Myocyte (in vitro differentiated cells): Measurements from ENCODE around the gene ZNF385A. TPM values are rescaled to one million over a fixed set of nuclear protein-coding genes. Genes with fewer than 3 reads are reported as not detected.
A peak's percentile ranks its signal among the peaks of the same experiment; 100 is the strongest.

Experiments used
- DNase-seq: peaks from one replicate; pipeline ENCODE4 v3.0.0-alpha.2; 2012; ENCODE audit warnings: low read depth
- total RNA-seq: library from RNA; depleted of rRNA; stranded (reverse); fragments of >200 nt; gene quantifications from 2 replicates; pipeline ENCODE4 v1.2.3, GENCODE V29; 2014

The ZNF385A gene
- total RNA-seq, 1 donor from 2014 or later = 2.3 TPM

DNA sequence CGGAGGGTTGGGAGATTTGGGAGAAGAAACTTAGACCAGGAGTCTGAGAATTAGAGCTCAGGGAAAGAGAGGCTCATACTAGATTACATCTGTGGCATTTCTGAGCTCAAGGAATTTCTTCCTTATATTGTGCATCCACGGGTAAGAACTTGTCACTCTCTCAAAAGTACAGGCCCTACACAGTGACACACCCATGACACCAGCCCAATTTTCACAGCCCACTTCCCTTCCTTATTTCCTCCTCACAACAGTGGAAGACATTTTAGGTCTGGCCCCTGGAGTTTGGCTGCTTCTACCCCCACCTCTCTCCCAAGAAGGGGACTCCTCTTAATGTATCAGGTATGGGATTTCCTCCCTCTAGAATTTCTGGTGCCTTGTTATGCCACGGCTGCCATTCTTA lies 9.2 kb upstream of the ZNF385A start:
- no peak for DNase-seq

- DNase-seq = no peak
These were observed 8.7 kb upstream of the ZNF385A start for GRCh38 chr12:54393207-54393609.

GRCh38 chr12:54392485-54393206 lies 8.1 kb upstream of the ZNF385A start:
- no peak for DNase-seq

DNA sequence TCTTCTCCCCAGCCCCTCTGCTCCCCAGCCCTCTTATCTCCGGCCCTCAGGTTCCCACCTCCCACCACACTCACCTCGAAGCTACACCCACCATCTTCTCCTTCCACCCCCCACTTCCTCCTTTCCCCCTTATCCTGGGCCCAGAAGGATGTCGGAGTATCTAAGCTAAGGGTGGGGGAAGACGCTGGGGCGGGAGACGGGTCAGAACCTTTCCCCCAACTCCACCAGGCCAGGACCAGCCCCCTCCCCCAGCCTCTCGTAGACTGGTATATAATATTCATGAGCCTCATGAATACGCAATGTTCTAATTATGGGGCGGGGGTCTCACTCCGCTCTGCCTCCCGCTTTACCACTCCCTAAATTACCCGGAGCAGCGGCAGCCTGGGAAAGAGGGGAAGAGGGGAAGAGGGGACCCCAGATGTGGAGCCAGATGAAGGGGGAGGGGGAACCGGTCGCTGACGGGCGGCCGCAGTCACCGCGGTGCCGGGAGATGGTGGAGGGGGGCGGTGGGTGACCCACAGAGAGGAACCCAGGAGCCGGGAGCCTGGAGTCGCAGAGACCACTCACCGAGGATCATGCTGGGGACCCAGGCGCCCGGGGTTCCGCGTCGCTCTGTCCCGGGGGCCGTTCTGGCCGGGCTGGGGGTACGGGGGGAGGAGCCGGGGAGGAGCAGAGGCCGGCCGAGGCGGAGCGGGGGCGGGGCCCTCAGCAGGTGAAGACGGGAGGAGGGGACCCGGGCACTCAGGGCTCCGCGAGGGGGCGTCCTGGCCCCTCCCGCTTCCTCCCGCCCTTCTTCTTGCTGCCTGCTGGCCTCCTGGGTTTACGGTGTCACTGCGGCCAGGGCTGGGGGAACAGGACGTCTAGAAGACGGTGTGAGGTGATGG lies 6.4 kb upstream of the ZNF385A start:
- no peak for DNase-seq

DNA sequence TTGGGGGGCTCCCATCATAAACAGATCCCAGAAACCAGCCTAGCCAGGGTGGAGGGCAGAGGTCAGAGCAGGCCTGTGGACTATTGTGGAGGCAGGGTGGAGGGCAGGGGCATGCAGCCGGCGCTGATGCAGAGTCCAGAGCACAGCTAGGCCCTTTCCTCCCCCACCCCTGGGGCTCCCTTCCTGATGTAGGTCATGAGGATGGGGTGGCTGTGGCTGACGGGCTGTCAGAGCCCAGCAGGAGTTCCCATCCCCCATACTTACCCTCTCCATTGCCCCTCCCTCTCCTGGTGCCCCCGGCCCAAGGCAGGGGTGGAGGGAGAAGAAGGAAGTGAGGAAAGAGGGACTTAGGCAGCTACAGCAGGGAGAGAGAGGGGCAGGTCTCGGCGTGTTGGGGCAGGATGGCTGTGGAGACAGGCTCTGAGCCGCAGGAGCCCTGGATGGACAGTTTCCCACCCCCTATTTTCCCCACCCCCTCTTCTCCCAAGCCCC lies 5.7 kb upstream of the ZNF385A start:
- no peak for DNase-seq

GRCh38 chr12:54389607-54390175 lies 5.2 kb upstream of the ZNF385A start:
- no peak for DNase-seq

GRCh38 chr12:54389134-54389508 lies 4.6 kb upstream of the ZNF385A start:
- no peak for DNase-seq

- no peak for DNase-seq
These were observed 4.0 kb upstream of the ZNF385A start for GRCh38 chr12:54388237-54389133.

DNA sequence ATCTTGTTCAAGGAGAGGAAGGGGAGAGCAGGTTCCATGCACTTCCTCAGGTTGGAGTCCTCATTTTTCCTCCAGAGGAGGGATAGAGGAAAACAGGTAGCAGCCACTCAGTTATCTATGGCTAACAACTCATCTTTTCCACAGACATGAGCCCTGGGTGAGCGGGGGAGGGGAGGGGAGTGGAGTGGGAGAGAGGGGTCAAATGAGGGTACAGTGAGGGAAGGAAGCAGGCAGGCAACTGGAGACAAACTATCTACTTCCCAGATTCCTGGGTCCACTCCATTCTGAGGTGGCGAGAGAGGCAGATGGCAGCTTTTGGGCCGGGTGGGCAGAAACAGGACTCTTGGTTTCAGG lies 2.6 kb upstream of the ZNF385A start:
- no peak for DNase-seq

GRCh38 chr12:54386403-54387113 lies 2.0 kb upstream of the ZNF385A start:
- no peak for DNase-seq

DNA sequence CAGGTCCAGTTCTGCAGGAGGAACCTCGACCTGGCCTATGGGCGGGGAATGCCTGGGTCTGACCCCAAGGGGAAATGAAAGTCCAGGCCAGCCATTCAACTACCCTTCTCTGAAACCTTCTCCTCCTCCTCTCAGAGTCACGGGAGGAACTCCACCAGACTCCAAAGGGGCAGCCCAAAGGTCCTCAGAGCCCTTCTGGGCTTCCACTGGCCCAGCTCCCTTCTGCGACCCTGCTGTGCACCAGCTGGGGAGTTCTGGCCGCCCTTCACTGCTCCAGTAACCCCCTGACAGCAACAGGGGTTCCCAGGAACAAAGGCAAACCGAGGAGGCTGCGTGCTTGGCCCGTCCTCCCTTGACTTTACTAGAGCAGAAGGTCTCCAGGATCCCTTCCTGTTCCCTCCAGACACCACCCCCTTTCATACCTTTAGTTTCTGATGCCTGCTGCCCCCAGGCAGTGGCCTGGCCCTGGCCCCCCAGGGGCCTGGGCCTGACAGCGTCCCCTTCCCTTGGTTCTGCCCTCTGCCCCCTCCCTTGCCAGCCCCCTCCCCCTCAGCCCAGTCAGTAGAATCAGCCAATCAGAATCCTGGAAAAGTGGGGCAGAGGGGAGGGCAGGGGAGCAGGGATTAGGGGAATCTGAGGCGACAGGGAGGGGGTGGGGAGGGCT lies 850 bp upstream of the ZNF385A start:
- no peak for DNase-seq

- DNase-seq = peak; percentile 76
These were observed 1.4 kb downstream of the ZNF385A start for GRCh38 chr12:54383041-54383609.

DNA sequence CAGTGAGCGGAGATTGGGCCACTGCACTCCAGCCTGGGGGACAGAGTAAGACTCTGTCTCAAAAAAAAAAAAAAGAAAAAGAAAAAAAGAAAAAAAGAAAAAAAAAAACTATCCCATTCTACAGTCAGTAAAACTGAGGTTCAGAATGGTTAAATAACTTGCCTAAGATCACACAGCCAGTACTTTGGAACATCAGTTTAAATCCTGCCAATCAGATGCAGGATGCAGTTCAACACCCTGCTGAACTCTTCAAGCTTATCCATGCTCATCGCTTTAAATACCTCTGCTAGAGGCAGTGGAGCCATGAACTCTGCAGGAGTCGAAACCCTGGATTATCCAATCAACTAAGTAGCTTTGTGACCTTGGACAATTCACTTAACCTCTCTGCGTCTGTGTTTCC lies 3.4 kb downstream of the ZNF385A start:
- no peak for DNase-seq

GRCh38 chr12:54379398-54380201 lies 4.9 kb downstream of the ZNF385A start:
- DNase-seq = peak; percentile 93

DNA sequence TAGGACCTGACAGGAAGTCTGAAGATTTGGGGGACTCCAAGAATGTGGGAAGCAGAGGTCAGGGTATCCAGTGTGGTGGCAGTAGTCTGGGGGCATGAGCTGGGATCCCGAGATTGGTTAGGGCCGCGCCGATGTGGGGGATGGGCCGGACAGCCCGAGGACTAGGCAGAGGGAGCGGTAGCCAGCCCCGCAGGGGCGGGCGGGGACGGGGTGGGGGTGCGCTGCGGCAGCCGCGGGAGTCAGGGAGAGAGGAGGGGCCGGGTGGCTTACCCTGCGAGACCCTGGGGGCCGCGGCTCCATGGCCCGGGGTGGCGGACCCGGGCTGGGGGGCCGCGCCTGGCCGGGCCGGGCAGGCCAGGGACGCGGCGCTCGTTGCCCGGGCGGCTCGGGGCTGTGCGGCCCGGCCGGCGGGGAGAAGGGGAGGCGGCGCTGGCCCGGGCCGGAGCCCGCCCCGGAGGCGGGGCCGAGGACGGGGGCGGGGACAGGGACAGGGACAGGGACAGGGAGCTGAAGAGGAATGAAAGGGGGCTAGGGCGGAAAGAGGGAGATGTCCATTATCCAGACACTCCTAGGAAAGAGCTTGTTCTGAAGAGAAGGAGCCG lies 5.6 kb downstream of the ZNF385A start:
- peak; percentile 70 for DNase-seq

DNA sequence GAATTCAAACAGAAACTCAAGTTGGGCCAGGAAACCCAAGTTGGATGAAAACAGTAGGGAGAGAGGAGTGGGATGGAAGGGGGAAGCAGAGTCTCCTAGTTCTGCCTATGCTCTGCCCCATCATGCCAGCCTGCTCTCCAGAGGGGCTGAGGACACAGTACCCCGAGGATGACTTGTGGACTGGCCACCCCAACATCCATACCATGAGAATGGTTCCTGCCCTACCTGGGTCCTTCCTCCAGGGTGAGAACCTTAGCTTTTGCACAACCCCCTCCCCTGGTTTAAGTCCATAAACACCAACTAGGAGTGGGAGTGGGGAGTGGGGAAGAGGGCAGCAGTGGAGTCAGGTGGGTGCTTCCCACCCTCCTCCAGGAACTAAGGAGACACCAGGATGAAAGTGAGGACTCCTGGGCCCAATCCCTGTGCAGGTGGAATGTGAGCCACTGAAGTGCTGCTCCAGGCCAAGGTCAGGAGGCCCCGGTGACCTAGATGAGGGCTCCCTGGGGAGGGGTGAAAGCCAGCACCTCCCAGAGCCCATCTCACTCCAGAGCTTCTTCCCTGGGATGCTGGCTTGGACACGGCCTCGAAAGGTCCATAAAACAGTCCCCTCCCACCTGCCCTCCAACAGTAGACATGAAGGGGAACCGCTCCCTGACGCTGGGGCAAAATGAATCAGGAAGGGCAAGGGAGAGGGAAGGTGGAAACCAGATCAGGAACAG lies 6.6 kb downstream of the ZNF385A start:
- DNase-seq = no peak

DNA sequence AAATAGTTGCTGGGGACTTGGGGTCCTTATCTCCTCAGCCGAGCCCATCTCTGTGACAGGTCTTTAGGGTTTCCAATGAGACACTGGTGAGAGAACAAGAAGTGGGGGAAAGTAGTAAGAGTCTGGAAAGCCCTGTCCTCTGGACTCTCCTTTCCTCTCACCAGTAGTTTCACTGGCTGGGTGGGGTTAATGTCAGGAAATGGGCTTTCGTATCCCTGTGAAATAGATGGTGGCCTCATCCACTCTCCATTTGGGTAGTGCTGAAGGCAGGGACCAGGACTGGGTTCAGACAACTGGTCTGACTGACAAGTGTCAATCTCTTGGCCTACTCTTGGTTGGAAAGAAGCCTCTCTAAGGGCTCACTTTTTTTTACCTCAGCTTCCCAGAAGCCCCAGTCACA lies 7.5 kb downstream of the ZNF385A start:
- DNase-seq = no peak

DNA sequence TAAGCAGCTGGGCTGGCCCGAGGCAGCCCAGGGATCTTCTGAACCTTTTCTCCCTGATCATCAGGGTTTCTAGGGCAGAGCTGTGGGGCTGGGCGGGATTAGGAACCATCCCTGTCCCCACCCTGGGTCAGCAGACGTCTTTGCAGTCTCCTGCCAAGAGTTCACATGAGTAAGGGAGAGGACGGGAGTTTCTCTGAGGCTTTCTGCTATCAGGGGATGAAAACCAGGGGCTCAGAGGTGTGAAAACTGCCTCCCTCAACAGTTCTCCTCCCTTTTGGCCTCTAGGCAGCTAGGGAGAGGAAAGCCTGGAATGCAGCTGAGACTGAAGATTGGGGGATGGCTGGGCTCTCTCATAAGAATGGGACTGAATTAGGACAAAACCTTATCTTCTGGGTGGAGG lies 7.9 kb downstream of the ZNF385A start:
- DNase-seq = no peak
